Right ventricle myocardium inferior (tissue), 1 donor: Measurements from ENCODE around the gene VIT. TPM values are rescaled to one million over a fixed set of nuclear protein-coding genes. Genes with fewer than 3 reads are reported as not detected.
A peak's percentile ranks its signal among the peaks of the same experiment; 100 is the strongest.

Experiments
- ATAC-seq: fragments of 200-7000 bp; cut with Tn5 transposase; one replicate; pipeline ENCODE4 v1.9.1; 2020; ENCODE audit warnings: mild to moderate bottlenecking, moderate library complexity
- DNase-seq: peaks from one replicate; pipeline ENCODE4 v3.0.0; 2021; ENCODE audit errors: missing footprints
- intact Hi-C: fragments of 100-400 bp; cut with DNase I; formaldehyde crosslinking; loops from one replicate; pipeline ENCODE4 v1.11.0; 2022
- total RNA-seq: library from RNA; stranded (reverse); fragmentation: NEBNext Ultra II Directional; extraction: Animal tissue kit (Norgen Biotek cat#: 25700); gene quantifications from one replicate; pipeline ENCODE4 v1.2.1, GENCODE V29; 2021
- donor health status: DM: no; HTN: yes; CAD: no; lungs with severe emphysema.

VIT gene
- total RNA-seq, 1 donor from 2014 or later: 21.6 TPM

DNA sequence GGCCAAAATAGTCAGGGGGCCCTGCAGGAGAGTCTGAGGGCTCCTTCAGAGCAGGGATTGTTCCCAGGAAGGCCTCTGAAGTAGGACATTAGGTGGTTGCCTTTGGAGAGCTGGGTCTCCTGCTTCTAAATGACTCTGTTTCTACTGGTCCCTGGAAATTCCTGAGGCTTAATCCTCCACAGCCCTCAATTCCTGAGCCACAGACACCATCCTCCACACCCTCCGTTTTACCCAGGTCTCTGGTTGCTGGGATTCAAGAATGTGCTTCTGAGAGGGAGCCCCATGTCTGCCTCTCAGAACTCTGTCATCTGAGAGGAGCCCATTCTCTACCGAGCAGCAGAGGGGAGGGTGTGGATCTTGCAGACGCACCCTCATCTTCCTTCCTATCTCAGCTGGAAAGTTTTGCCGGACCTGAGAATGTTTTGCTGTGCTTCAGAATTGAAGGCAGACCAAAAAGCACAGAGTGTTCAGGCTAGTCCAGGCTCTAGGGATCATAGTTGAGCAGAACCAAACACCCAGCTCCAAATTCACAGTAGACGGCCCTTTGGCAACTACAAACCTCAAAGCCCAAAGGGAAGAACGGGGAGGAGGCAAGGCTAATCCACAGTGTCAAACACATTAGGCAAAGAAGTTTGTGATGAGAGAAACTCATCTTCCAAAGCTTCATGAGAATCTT, 8.1 kb downstream of the VIT start:
- peak; percentile 89 for ATAC-seq
- DNase-seq: peak; percentile 20
- intact Hi-C loops: no loop called here

DNA sequence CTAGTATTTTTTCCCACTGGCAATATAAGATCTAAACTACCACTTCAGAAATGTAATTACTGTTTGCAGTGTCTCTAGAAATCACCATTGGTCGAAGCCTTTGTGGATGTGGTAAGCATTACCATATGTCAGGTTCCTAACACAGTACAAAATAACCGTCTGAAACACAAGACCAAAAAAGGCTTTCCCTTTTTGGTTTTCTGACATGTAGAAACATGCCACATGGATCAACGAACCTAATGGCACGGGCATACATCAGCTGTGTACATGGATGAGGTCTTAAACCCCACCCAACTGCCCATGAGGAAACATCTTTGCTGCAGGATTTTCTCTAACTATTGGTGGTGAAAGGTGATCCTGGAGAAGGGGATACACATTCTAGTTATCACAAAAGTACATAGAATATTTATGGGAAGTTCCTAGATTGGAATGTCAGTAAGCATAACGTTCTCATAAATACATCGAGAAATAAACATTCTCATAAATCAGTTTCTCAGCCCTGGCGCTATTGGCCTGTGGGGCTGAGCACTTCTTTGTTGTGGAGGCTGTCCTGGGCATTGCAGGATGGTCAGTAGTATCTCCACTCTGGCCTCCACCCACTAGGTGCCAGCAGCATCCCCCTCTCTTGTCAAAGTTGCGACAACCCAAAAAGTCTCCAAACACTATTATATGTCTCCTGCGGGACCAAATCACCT, 9.0 kb downstream of the VIT start:
- no peak for DNase-seq
- intact Hi-C loops: no loop called here

DNA sequence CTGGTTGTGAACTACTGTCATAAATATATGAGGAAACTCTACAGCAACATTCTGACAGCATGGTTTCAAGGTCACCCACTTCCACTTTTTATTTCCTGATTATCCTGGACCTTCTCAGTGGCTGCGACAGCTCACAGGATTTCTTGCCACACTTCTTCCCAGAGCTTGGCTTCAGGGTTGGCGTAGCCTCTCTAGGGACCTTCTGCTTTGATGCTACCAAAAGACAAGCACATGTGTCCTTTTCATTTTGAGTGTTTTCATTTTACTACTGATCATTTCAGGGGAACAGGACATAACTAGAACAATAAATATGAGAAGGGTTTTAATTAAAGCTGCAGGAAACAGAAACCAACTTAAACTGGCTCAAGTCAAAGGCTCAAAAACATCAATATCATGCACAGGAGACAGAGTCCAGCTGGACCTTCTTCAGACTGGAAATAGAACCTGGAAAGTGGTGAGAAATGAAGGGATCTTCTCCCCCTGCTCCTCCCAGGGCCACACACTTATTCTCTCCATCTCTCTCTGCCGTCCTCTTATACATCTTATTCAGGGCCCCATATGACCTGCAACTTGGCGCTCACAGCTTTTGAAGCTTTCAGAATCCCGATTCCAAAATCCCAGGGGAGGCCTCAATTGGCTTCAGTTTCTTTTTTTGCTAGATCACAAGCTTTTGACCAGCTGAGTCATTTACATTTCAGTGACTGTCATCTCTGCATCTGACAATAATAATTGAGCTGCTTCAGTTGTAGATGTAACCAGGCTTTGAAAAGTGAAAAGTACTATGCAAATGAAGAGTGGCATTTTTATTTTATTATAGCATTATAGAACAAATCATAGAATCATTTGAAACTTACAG, 9.7 kb downstream of the VIT start:
- DNase-seq (no peak), ATAC-seq (peak; percentile 57)

More for the DNA sequence above, 9.0 kb downstream of the VIT start:
- ATAC-seq: peak; percentile 0

DNA sequence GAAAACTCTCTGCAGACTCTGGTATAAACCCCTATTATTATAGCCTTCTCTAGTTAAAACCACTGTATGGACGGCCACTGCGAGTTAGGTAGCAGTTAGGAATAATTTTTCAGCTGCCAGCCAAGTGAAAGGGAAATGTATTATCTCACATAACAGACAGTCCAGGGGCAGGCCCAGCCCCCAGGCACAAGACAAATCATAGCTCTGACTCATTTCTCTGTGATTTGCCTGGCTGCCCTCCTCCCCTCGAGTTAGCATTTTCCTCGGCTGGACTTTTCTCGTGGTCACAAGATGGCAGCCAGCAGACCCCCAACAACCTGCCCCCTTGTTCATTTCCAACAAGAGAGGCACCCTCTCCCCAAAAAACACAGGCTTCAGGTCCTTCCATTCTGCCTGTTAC, 10.5 kb downstream of the VIT start:
- ATAC-seq: no peak
- intact Hi-C loops: no loop called here
- DNase-seq: no peak

More for the DNA sequence above, 9.7 kb downstream of the VIT start:
- intact Hi-C loops: no loop called here

DNA sequence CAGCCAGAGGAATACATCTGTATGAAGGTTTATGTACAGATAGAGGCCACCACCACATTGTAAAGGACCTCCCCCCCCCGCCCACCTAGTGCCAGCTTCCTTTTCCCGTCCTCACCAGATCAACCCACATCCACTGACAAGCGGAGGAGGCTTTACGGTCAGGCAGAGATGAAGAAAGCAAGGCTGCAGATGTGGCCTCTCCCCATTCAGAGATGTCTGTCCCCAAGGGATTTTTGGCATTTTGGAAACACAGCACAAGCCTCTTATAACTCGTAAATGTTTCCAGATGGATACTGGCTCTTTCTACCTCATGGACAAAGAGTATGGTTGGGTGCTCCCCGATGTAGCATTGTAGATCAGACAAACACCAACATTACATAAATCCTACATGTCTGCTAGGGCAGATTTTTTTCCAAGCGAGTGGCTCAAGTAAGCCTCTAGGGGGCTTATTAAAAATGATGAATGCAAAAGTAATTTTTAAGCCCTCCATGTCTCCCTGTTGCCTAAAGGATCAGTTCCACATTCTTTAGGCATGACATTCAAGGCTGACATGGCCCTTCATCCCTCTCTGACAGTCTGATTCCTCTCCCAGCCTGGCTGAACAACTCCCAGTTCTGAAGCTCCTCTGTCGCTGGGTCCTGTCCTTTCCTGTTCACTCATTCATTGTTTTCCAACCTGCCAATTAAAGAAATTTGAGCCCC, 11.7 kb downstream of the VIT start:
- DNase-seq (no peak), ATAC-seq (peak; percentile 50)
- intact Hi-C loops: no loop called here

DNA sequence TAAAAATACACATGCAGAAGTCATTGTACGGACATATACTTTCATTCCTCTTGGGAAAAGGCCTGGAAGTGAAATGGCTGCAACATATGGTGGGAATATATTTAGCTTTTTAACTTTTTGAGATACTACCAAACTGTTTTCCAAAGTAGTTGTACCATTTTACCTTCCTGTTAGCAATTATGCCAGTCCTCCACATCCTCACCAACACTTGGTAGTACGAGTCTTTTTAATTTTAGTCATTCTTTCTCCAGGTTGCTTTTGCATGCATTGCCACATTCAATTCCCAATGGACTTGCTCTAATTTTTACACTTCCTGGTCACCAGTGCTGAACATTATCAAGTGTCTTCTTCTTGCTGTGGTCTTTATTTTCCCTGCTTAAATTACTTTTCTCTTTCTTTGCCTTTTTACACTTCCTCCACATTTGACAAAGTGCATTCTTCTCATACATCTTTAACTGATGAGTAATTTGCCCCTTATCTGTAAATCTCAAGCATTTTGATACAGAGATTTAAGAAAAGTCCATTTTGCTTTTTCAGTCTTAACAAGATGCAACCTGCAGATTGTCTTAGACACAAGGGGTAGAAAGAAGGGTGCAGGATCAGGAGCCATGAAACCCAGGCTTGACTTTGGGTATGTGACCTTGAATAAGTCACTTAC, 14.5 kb downstream of the VIT start:
- ATAC-seq: no peak
- intact Hi-C loops: no loop called here
- DNase-seq: no peak

DNA sequence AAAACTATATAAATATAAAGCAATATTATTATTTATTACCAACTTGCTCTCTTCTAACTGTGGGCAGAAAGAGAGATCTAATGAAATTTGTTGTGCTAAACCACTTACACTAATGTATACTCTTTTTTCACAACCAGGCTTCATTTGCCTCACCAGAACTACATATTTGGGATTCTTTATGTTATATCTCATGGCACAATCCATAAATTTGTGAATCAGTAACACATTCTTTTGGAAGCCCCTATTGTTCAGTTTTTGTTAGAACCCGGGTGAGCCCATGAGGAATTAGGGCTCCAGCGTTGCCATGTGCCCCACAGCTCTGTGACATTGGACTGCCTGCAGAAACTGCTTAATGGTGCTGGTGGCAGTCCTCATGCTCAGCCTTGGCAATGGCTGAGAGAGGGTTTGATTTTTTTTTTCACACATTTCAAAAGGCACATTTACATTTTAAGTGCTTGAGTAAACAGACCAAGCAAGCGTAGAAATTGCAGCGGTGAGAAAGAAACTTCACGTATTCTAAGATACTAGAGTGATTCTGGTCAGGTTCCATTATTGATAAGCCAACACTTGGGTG, 15.3 kb downstream of the VIT start:
- intact Hi-C loops: no loop called here
- DNase-seq: no peak
- ATAC-seq: no peak

DNA sequence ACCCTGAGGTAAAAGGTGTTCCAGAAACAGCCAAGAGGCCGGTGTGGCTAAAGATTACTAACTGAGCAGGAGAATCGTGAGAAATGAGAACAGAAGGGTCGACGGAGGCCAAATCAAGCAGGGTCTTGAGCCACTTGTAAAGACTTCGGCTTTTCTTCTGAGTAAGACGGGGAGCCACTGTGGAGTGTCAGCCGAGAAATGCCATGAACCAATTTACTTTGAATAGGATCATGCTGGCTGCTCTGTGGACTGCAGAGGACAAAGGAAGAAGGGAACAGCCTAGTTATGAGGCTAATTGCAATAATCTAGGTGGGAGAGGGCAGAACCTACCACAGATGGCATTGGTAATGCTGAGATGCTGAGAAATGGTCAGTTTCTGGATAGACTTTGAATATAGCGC, 16.8 kb downstream of the VIT start:
- intact Hi-C loops: no loop called here
- no peak for DNase-seq
- no peak for ATAC-seq

DNA sequence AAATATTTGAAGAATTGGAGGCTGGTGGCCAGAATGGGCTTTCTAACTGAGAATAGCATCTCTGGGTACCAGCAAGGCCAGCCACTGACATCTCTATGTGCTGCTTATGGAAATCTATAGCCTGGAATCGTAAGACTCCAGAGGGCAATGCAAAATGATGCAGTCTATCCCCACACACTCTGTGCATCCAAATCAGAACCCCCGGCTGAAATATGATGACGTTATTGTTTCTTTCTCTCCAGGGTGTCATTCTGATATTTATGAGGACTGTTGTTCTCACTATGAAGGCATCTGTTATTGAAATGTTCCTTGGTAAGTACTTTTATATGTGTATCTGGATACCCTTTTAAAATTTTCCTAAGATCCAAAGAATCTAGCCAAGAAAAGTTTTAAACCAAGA, 19.6 kb downstream of the VIT start:
- DNase-seq (no peak), ATAC-seq (no peak)
- intact Hi-C loops: no loop called here

DNA sequence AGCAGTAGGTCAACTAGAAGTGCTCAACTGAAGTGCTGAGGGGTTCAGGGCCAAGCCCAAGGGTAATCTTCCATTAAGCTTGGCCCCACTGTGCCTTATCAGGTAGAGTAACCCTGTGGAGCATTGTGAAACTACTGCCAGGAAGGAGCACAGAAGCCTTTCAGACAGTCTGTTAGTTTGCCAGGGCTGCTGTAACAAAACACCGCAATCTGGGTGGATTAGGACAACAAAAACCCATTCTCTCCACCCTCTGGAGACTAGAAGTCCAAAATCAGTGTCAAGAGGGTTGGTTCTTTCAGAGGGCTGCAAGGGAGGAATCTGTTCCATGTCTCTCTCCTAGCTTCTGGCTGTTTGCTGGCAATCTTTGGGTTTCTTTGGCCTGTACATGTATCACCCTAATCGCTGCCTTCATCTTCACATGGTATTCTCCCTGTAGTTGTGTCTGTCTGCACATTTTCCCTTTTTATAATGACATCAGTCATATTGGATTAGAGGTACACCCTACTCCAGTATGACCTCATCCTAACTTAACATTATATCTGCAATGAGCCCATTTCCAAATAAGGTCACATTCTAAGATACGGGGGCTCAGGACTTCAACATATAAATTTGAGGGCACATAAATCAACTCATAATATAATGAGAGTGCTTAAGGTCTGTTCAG, 21.2 kb downstream of the VIT start:
- no peak for DNase-seq
- intact Hi-C loops: no loop called here
- ATAC-seq: peak; percentile 37

DNA sequence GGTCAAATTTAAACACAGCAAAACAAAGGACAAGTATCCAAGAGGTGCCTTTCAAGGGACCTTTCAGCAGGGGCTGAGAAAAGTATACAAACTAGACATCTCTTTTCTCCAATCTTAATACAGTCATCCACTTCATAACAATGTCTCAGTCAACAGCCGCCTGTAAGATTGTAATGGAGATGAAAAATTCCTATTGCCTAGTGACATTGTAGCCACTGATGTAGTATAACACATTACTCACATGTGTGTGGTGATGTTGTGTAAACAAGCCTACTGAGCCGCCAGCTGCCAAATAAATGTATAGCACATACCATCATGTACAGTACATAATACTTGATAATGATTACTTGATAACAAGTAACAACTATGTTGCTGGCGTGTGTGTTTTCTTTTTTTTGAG, 31.0 kb downstream of the VIT start:
- intact Hi-C loops: no loop called here
- no peak for ATAC-seq
- DNase-seq: no peak

DNA sequence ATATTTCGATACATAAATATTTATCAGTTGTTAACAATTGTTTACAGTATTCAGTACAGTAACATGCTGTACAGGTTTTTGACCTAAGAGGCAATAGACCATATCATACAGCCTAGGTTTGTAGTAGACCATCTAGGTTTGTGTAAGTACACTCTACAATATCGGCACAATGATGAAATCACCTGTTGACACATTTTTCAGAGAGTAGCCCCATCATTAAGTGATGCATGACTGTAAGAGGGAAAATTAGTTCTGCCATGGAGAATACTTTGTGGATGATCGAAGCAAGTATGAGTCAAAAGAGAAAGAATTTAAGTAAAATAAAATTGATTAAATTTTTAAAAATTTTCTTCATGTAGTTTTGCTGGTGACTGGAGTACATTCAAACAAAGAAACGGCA, 32.6 kb downstream of the VIT start:
- intact Hi-C loops: no loop called here
- DNase-seq: no peak
- no peak for ATAC-seq

DNA sequence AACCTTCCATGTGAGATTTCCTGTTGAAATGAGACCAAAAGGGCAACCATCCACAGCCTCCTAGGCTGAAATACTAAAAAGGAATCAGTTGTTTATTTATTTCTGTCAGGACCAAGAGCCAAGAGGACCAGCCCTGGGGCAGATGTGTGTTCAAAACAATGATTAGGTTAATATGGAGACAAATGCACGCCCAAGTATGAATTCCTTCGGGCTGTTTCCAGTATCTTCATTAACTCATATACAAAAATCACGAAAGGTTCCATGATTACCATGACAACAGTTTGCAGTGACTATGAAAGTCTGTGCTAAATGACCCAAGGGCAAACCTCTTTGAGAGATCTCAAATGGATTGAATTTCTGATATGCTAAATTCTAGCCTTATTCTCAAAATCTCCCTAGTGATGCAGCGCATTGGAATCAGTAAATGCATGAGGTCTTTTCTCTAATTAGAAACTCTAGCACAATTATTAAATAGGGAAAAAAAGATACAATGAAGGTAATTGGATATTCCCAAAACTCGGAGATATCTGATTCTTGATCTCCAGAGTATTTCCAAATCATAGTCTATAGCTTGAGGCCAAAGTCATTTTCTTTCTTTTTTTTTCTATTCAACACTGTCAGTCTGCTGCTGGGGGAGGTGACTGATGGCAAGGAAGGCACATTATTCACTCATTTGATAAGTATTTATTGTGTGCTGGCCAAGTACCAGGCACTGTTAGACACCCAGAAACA, 35.6 kb downstream of the VIT start:
- intact Hi-C loops: no loop called here
- ATAC-seq: peak; percentile 57
- no peak for DNase-seq

DNA sequence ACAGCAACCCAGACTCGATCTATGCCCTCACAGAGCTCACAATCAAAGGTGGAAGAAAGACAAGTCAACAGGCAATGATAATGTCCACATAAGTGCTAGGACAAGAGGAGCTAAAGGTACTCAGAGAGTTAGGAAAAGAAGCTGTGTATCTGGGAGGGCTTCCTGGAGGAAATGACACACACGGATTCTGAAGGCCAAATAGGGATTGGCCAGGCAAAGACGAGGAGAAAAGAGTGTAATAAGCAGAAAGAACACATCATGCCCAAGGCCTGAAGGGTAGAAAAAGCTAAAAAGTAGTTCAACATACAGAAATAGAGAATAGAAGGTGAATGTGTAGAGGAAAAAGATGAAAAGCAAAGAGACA, 36.1 kb downstream of the VIT start:
- intact Hi-C loops: no loop called here
- ATAC-seq (no peak), DNase-seq (no peak)

DNA sequence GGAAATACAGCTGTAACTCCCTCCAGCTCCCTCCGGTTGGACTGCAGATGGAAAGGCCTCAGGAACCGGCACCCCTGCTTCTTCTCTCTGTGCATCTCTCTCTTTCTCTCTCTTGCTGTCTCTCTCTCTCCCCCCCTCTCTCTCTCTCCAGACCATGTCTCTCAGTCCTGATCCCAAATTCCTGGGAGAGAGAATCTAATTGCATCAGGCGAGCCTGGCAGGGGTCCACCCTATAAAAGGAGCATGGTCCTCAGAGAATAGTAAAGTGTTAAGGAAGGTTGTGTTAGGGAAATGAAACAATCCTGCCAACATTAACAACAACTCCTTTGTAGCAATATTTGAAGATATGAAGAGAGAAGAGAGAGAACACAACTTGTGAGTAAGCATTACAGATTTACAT, 36.7 kb downstream of the VIT start:
- peak; percentile 76 for DNase-seq
- intact Hi-C loops: no loop called here
- peak; percentile 73 for ATAC-seq

DNA sequence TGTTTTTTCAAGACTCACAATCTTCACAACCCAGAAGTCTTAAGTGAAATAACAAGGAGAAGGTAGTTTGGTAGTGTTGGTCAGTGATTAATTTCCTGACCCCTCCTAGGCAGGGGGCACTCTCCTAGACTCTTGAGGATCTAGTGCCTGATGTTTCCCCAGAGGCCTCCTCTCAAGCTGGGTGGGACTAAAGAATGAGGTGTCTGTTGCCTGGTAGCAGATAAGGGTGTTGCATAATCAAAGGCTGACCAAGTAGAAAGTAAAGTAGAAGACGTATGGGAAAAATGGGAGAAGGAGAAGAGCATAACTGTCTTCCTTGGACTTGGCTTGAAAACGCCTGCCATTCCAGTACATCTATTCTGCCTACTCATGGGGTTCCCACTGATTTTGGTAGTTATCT, 37.8 kb downstream of the VIT start:
- ATAC-seq (peak; percentile 65), DNase-seq (no peak)
- intact Hi-C loops: no loop called here

DNA sequence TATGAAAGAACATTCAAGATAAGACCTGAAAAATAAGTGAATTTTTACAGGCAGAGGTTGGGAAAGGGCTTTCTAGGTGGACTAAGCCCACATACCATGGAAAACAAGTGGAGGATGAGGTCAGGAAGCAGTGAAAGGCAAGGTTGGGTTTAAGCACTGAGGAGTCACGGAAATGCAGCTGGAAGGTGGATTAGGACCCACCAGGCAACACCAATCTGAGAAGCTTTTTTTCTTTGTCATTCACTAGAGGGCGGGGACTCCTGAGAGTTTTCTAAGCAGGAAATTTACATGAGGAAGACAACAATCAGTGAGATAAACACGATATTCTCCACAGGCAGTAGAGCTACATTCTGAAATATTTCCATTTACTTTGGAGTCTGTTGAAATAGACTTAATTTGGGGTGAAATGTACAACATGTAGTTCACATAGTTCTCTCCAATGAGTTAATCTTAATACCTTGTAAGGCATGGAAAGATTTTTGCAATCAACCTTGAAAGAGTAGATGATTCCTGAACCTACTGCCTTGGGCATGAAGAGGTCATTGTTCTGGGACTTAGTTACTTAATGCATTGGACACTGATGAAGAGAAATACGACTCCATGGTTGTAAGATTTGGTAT, 40.7 kb downstream of the VIT start:
- no peak for DNase-seq
- ATAC-seq: no peak
- intact Hi-C loops: no loop called here
